GM21515 (cell line): ENCODE results near the gene CCDC50.

Experiments
- ATAC-seq: cut with Tn5 transposase; IDR thresholded peaks from one replicate; pipeline ENCODE4 v1.9.1; 2021; ENCODE audit not compliant: unreplicated experiment

The CCDC50 gene

DNA sequence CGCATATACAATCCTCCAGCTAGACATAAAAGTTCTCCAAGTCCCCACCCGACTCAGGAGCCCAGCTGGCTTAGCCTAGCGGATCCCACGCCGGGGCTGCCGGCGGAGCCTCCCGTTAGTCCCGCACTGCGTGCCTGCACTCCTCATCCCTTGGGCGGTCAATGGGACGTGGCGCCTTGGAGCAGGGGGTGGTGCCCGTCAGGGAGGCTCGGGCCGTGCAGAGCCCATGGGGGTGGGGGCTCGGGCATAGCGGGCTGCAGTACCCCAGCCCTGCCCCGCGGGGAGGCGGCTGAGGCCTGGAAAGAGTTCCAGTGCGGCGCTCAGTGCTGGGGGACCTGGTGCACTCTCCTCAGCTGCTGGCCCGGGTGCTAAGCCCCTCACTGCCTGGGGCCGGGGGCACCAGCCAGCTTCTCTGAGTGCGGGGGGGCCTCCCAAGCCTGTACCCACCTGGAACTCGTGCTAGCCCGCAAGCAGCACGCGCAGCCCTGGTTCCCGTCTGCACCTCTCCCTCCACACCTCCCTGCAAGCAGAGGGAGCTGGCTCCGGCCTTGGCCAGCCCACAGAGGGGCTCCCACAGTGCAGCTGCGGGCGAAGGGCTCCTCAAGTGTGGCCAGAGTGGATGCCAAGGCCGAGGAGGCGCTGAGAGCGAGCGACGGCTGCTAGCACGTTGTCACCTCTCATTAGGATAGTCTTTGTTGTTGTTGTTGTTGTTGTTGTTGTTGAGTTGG, 12.2 kb upstream of the CCDC50 start:
- no peak for ATAC-seq

DNA sequence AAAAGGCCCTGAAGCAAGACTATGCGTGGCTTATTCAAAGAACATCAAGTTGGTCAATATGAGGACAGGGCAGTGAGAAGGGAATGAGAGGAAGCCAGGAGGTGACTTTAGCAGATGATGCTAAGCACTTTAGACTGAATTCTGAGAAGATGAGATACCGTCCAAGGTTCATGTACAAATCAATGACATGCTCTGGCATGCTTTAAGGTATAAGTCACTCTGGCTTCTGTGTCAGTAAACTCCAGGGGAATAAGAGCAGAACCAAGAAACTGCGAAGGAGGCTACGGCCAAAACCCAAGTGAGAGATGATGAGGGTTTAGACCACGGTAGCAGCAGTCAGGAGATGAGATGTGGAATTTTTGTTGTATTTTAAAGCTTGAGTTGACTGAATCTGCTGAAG, 8.9 kb upstream of the CCDC50 start:
- ATAC-seq, result no peak

GRCh38 chr3:191321019-191321767, 8.0 kb upstream of the CCDC50 start:
- no peak for ATAC-seq

- ATAC-seq, result no peak
Measured at GRCh38 chr3:191324936-191325335, 4.3 kb upstream of the CCDC50 start.

- ATAC-seq, result no peak
Measured at GRCh38 chr3:191327526-191327925, 1.7 kb upstream of the CCDC50 start.

DNA sequence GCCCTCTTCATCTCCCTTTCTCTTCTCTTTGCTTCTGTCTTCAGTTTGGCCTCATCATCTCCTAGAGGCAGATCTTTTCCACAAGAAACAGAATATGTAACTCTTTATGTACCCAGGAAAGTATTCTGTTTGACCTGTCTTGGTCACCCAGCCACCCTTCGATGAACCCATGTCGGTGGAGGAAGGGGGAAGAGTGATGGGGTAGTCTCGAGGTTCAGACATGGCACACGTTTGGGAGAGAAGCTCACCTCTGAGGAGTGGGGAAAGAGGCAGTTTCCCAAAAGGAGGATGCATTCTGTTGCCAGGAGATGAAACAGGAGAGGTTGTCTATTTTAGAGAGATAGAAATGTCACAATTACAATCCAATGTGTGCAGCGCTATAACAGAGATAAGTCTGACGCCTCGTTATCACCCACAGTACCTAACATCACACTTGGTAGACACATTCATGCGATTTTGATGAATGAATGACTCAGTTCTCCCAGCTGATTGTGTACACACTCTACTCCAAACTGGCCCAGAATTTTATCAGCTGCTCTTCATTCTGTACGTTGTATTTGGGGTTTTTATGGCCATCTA, 722 bp upstream of the CCDC50 start:
- ATAC-seq, result no peak

DNA sequence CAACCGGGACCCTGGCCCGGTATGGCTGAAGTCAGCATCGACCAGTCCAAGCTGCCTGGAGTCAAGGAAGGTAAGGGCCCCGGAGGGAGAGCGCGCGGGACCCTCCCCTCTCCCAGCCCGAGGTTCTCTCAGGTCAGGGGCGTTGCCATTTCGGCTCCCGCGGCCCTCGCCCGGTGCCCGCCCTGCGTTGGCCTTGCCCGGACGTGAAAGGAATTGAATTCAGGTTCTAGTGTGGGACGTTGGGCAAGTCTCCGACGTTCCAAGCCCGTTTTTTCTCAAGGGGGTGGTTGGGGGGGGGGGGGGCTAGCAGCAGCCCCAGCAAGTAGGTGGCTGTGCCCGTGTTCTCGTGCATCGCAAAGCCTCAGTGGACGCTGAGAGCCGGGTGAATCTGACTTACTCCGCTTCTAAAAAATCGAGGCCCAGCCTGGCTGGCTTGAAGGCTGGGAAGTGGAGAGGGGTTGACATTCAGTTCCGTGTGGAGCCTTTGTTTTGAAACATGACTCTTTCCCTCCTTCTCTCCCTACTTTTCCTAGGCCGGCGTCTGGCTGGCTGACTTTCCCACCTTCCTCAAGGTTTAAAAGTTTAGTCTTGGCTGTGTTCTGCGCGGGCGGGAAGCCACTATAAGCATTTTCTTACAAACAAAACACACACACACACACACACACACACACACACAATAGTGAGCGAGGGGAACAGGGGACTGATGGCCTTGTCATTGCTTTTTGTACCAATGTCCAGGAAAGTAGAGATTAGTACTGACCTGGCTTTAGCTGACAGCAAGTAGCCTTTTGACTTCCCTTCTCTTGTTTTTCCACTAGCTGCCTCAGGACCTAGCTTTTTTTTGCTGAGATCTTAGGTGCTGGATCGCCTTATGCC, 698 bp downstream of the CCDC50 start, which contains the start of gene UTS2B:
UTS2B (minus strand) TSS at position 873 of the 876 bp plus-strand sequence. CDS start 48,337 bp downstream, outside the sequence.
- ATAC-seq, result peak; percentile 27

GRCh38 chr3:191330530-191331048, 1.4 kb downstream of the CCDC50 start:
- no peak for ATAC-seq

GRCh38 chr3:191331388-191331787, 2.2 kb downstream of the CCDC50 start:
- no peak for ATAC-seq

GRCh38 chr3:191333298-191333880, 4.2 kb downstream of the CCDC50 start:
- ATAC-seq, result no peak

DNA sequence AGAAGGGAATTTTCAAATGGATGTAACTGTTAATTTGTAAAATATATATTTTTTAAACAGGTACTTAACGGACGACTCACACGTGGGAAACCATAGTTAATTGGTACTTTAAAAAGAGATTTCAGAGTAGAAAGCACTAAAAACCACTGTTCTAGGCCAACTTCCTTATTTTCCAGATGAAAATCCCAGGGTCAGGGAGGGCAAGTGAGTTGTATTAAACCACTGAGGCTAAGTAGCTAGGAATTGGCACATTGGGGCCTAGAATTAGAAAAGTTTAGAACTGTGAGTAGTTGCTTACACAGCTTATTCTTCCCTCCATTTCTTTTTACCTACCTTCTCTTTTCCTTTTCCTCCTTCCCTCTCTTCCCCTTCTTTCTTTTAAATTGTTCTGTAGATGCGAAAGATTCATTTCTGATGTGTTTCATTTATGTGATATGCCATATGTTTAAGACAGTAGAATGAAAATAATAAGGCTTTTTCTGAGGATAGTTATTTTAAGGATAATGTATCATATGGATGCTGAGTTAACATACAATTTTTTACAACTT, 5.2 kb downstream of the CCDC50 start:
- no peak for ATAC-seq

DNA sequence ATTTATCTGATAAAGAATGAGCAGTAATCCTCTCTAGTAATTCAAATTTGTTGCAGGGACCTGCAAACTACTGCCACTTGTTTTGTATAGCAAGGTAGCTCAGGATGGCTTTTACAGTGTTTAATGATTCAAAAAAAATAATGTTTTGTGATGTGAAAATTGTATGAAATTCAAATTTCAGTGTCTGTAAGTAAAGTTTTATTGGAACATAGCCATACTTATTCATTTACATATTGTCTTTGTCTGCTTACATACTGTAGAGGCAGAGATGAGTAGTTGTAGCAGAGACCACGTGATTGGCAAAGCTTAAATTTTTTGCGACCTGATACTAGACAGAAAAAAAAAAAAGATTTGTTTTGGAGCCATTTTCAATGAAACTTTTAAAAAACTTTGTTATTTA, 7.6 kb downstream of the CCDC50 start:
- peak; percentile 35 for ATAC-seq

DNA sequence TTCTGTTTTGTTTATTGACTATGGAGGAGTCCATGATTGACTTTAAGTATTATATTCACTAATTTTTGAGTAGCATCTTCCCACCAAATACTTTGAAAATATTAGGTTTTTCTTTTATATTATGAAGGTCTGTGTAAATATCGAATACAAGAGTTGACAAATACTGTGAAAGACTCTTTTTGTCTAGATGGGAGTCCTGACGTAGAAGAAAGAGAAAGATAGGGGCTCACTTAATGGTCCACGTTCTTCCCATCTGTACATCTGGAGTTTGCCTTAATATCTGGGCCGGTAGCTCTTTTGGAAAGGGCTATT, 8.9 kb downstream of the CCDC50 start:
- ATAC-seq, result no peak

- ATAC-seq, result no peak
Measured at GRCh38 chr3:191339316-191339917, 10.2 kb downstream of the CCDC50 start.

- ATAC-seq, result no peak
Measured at GRCh38 chr3:191340351-191340750, 11.2 kb downstream of the CCDC50 start.

- ATAC-seq, result no peak
Measured at GRCh38 chr3:191340966-191341365, 11.8 kb downstream of the CCDC50 start.

DNA sequence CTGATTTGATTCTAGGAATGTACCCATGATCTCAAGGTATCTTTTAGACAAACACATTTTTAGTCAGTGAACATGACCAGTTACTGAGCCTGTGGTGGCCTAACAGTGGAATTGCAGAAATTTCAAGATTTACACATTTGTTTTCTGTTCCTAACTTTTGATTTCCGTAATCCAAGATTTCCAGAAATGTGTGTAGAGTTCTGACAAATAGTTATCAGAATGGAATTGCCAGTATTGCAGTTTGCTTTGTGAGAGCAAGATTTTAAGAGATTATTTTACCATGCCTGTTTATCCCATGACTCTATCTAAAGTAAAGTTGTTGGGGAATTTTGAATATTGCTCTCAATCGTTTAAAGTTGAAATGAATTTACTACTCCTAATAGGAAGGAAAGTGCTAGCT, 12.8 kb downstream of the CCDC50 start:
- no peak for ATAC-seq

GRCh38 chr3:191342411-191342810, 13.2 kb downstream of the CCDC50 start:
- ATAC-seq, result no peak

DNA sequence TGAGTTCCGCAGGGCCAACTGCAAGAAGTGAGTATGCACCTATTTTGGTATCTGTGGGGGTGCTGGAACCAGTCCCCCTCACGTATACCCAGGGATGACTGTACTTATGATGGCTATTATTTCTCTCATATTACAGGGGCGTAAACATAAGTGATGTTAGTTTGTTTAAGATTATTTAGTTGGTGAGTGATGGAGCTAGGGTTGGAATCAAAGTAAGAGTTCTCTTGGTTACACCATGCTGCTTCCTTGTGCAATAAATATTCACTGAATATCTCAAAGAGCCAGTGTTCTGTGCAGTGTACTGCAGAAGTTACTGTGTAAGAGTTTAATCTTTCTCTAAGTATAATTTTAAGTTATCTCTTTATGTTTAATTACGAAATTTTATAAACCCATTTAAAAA, 13.9 kb downstream of the CCDC50 start:
- no peak for ATAC-seq

DNA sequence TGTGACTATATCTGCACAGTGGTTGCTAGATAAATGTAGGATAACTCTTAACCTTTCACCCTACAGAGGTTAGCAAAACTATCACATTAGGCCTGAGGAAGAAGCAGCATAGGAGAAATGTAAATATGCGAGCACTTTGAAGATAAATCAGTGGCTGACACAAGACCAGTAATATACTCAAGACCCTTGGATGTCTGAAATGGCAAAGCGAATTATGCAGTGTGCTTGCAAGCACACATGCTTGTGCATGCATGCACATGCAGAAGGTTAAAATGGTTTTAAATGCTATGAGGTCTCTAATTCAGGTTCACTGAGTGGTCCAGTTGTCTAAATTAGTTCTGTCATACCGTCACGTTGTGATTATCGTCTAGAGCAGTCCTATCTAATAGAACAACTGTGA, 14.7 kb downstream of the CCDC50 start:
- ATAC-seq, result no peak
